OCI-LY1 (cell line): ENCODE results near the gene GOSR2.

Experiments used
- EZH2 ChIP-seq: fragments of 200-600 bp; sonication (generic), shearing (Covaris generic); IDR thresholded peaks from 2 replicates; pipeline ENCODE4 v1.8.0; 2017; ENCODE audit warnings: borderline replicate concordance, mixed run types, mild to moderate bottlenecking, antibody characterized with exemption, low read length, moderate library complexity, mixed read lengths
- TF ChIP-seq, protein P1 (sequence below): fragments of 200-600 bp; sonication (generic), shearing (Covaris generic); IDR thresholded peaks from 2 replicates; pipeline ENCODE4 v1.5.1; 2017; ENCODE audit warnings: mild to moderate bottlenecking, antibody characterized with exemption, low read length, moderate library complexity, mixed read lengths

- TF ChIP-seq, protein P1, sequence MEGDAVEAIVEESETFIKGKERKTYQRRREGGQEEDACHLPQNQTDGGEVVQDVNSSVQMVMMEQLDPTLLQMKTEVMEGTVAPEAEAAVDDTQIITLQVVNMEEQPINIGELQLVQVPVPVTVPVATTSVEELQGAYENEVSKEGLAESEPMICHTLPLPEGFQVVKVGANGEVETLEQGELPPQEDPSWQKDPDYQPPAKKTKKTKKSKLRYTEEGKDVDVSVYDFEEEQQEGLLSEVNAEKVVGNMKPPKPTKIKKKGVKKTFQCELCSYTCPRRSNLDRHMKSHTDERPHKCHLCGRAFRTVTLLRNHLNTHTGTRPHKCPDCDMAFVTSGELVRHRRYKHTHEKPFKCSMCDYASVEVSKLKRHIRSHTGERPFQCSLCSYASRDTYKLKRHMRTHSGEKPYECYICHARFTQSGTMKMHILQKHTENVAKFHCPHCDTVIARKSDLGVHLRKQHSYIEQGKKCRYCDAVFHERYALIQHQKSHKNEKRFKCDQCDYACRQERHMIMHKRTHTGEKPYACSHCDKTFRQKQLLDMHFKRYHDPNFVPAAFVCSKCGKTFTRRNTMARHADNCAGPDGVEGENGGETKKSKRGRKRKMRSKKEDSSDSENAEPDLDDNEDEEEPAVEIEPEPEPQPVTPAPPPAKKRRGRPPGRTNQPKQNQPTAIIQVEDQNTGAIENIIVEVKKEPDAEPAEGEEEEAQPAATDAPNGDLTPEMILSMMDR, result no peak
- TF ChIP-seq EZH2, result no peak
These were observed 28.1 kb downstream of the GOSR2 start for GRCh38 chr17:46950997-46951621.
